ENCODE measurements around the gene CNOT11.

DNA sequence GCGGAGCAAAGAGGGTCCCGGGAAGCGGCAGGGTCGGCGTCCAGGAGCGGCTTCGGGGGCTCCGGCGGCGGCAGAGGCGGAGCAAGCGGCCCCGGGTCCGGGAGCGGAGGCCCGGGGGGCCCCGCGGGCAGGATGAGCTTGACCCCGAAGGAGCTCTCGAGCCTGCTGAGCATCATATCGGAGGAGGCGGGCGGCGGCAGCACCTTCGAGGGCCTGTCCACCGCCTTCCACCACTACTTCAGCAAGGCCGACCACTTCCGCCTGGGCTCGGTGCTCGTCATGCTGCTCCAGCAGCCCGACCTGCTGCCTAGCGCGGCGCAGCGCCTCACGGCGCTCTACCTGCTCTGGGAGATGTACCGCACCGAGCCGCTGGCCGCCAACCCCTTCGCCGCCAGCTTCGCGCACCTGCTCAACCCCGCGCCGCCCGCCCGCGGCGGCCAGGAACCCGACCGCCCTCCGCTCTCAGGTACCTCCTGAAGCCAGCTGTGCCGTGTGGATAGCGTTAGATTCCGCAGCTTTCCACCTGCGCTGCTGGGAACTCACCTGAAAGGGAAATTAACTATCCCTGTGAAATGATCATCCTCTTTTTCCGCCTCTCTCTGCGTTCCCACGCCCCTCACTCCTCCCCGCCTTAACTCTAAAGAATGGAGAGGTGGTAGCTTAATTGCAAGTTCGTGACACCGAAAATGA lies 472 bp downstream of the CNOT11 start:
- TF ChIP-seq EZH2 (IDR thresholded peaks at IDR 0.05), result no peak
- no peak for TF ChIP-seq CTCF (IDR thresholded peaks at IDR 0.05 in 2 of 3, conservative IDR thresholded peaks at IDR 0.05 in 1 of 3; ENCODE audit: borderline replicate concordance in 1 of 3, insufficient read depth in 1 of 3, low read depth in 2 of 3, low read length in 2 of 3)

Data from HCT116 (cell line).